GM19193 (cell line): Measurements from ENCODE around the gene CDC42BPA.

Experiments used
- POLR2A ChIP-seq: IDR thresholded peaks from 4 replicates; pipeline ENCODE4 v1.6.1; 2011; ENCODE audit not compliant: insufficient read depth, insufficient read length; ENCODE audit errors: extremely low read depth

Gene CDC42BPA

DNA sequence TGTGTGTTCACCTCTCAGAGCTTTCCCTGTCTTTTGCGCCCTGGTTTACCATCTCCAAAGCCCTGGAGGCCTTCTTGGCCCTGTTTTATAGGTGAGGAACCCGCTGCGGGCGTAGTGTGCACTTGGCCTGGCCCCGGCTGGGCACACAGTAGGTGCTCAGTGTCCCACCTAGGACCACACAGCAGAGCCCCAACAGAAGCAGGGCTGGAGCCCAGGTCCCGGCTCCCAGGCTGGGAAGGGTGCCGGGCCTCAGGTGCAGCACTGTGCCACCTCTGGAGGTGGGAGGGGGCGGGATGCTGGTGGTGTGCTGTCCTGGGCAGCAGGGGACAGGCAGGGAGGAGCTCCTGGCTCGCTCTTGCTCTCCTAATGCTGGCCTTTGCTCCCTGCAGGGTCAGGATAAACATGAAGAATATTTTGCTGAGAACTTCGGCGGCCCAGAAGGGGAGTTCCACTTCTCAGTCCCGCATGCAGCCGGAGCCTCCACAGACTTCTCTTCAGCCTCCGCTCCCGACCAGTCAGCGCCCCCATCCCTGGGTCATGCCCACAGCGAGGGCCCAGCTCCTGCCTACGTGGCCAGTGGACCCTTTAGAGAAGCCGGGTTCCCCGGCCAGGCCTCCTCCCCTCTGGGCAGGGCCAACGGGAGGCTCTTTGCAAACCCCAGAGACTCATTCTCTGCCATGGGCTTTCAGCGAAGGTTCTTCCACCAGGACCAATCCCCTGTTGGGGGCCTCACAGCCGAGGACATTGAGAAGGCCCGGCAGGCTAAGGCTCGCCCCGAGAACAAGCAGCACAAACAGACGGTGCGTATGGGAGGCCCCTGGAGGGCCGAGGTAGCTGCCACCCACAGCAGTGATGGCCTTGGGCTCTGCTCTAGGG lies 353.4 kb downstream of the CDC42BPA start:
- TF ChIP-seq POLR2A = no peak

DNA sequence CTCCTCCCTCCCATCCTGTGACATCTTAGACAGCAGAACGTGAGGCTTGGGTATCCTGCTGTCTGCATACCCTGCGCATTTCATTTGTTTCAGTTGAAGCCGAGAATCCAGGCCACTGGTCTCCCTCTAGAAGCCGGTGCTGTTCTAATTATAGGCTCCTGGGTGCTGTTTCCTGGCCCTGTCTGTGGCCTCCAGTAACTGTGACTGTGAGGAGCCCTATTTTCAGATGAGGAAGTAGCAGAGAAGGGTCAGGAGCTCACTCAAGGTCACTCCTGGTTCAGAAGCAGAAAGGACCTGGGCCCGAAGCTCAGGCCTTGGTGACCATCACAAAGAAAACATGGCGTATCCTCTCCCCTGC lies 354.2 kb downstream of the CDC42BPA start:
- no peak for TF ChIP-seq POLR2A

GRCh38 chr1:226962421-226963391 lies 355.6 kb downstream of the CDC42BPA start:
- no peak for TF ChIP-seq POLR2A

GRCh38 chr1:226960944-226961765 lies 357.1 kb downstream of the CDC42BPA start:
- no peak for TF ChIP-seq POLR2A

DNA sequence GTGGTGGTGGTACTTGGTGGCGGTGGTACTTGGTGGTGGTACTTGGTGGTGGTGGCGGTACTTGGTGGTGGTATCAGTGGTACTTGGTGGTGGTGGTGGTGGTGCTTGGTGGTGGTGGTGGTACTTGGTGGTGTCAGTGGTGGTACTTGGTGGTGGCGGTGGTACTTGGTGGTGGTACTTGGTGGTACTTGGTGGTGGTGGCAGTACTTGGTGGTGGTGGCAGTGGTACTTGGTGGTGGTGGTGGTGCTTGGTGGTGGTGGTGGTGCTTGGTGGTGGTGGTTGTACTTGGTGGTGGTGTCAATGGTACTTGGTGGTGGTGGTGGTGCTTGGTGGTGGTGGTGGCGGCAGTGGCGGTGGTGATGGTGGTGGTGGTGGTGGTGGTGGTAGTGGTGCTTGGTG lies 358.0 kb downstream of the CDC42BPA start:
- TF ChIP-seq POLR2A = no peak

GRCh38 chr1:226958300-226958699 lies 360.0 kb downstream of the CDC42BPA start:
- no peak for TF ChIP-seq POLR2A

DNA sequence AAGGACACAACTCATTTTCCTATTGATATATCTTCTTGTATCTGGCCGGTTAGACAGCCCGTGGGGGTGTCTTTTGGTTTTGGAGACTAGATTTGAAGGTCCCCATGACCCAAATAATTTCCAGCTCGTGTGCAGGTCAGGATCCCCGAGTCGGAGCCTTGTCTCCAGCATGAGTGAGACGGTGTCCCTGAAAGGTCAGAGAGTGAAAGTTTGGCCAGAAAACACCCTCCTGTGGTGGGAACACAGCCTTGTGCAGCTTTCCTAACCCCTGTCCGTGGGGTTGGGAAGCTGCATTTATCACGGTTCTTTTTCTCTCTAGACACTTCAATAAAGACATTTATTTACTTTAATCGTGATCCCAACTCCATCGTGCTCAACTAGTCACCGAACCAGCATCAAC lies 360.6 kb downstream of the CDC42BPA start:
- no peak for TF ChIP-seq POLR2A

- TF ChIP-seq POLR2A = no peak
These were observed 361.2 kb downstream of the CDC42BPA start for GRCh38 chr1:226956942-226957713.

DNA sequence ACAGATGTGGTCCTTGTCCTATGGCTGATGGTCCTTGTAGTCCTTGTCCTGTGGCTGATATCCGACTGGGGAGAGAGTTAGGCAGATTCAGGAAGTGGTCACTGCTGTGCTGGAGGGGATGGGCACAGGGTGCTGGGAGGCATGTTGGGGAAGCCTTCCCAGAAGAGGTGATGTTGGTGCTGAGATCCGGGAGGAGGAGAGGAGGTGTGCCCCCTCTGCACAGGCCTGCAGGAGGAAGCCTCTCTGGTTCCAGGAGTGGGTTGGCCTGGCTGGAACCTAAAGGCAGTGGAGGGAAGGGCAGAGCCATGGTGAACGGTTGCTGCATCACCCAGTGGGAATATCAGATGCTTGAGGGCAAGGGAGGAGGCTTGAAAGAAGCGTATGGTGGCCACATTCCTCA lies 363.5 kb downstream of the CDC42BPA start:
- no peak for TF ChIP-seq POLR2A

DNA sequence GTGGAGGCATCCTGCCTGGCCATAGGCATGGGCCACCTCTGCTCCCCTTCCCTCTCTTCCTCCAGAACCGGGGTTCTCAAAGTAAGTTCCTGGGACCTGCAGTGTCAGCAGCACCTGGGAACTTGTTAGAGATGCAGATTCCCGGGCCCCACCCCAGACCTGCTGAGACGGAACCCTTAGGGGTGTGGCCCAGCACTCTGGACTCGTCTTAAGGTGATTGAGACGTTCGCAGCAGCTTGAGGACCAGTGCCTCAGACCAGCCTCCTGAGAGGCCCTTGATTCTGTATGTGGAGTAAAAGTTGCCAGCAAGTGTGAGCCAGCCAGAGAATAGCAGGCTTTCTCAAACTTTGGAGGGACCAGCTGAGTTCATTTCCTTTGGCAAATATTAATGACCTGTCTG lies 364.0 kb downstream of the CDC42BPA start:
- no peak for TF ChIP-seq POLR2A

DNA sequence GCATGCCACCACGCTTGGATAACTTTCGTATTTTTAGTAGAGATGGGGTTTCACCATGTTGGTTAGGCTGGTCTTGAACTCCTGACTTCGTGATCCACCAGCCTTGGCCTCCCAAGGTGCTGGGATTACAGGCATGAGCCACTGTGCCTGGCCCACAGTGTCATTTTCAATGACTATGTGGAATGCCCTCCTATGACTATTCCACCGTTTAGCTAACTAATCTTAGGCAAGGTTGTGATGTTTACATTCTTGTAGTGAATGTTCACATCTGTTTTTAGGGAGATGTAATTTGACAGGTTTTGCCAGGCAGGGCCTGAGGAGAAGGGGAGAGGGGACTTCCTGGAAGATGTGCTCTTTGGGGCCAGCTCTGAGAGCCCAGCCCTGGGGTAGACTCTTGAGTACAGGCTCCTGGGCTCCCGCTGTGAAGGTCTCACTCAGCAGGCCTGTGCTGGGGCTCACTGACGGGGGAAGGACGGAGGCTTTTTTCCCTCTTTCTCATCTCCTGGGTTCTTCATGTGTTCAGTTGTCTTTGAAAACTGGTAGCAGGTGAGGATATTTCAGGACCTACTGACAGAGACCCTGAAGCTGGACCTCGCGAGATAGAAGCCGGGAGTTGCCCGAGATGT lies 365.0 kb downstream of the CDC42BPA start:
- TF ChIP-seq POLR2A = no peak

GRCh38 chr1:226952118-226952441 lies 366.2 kb downstream of the CDC42BPA start:
- TF ChIP-seq POLR2A = no peak

DNA sequence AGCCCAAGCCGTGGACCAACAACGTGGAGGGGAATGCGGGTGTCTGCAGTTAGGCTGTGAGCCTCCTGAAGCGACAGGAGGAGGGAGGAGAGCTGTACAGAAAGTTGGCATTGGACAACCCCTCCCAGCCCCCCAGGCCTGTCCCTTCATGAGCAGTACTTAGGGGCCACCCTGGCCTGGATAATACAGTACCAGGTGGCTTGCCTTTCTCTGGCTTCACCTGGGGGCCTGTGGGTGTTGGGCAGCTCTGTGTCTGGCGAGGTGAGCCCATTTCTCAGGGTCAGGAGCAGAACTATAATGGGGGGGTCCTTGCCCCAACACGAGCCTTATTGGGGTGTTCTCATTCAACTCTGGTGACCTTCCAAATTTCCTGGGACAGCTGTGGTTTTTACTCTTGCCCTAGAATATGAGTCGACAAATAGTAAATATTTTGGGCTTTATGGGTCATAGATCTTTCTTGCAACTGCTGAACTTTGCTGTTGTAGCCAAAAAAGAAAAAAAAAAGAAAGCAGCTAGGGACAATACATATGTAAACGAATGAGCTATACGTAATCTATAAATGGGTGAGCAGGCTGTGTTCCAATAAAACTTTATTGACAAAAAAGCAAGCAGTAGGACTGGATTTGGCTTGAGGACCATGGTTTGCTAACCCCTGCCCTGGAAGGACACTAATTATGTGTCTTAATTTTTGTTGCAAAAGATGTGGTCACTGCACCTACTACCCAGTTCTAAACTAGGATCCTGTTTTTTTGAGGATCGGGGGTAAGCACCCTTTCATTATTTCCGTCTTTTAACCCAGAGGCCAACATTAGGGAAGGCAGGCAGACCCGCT lies 366.8 kb downstream of the CDC42BPA start:
- no peak for TF ChIP-seq POLR2A
